Ishikawa (cell line): ENCODE data around the gene PCGF5.

Experiments used
- CEBPB ChIP-seq: IDR thresholded peaks from 2 replicates; pipeline ENCODE4 v1.6.1; 2012
- CREB1 ChIP-seq: IDR thresholded peaks from 2 replicates; pipeline ENCODE4 v1.6.1; 2012; ENCODE audit warnings: low read depth
- EGR1 ChIP-seq: IDR thresholded peaks from 2 replicates; pipeline ENCODE4 v1.6.1; 2012
- EP300 ChIP-seq: IDR thresholded peaks from 2 replicates; pipeline ENCODE4 v1.6.1; 2012; ENCODE audit warnings: borderline replicate concordance
- FOXM1 ChIP-seq: IDR thresholded peaks from 2 replicates; pipeline ENCODE4 v1.6.1; 2012; ENCODE audit warnings: low read depth, borderline replicate concordance
- NFIC ChIP-seq: IDR thresholded peaks from 2 replicates; pipeline ENCODE4 v1.6.1; 2012
- RAD21 ChIP-seq: IDR thresholded peaks from 2 replicates; pipeline ENCODE4 v1.6.1; 2012; ENCODE audit warnings: low read depth
- TAF1 ChIP-seq: IDR thresholded peaks from 2 replicates; pipeline ENCODE4 v1.6.1; 2012; ENCODE audit warnings: low read depth, mild to moderate bottlenecking
- TCF12 ChIP-seq: IDR thresholded peaks from 2 replicates; pipeline ENCODE4 v1.6.1; 2012; ENCODE audit warnings: low read depth
- TEAD4 ChIP-seq: IDR thresholded peaks from 2 replicates; pipeline ENCODE4 v1.6.1; 2012
- YY1 ChIP-seq: IDR thresholded peaks from 2 replicates; pipeline ENCODE4 v1.6.1; 2012; ENCODE audit warnings: low read depth
- ZBTB7A ChIP-seq: IDR thresholded peaks from 2 replicates; pipeline ENCODE4 v1.6.1; 2012; ENCODE audit warnings: low read depth
- TF ChIP-seq, protein P1 (sequence below): IDR thresholded peaks from 2 replicates; pipeline ENCODE4 v1.6.1; 2012; ENCODE audit warnings: low read depth, mild to moderate bottlenecking
- TF ChIP-seq, protein P2 (sequence below): IDR thresholded peaks from 2 replicates; pipeline ENCODE4 v1.6.1; 2012
- TF ChIP-seq, protein P3 (sequence below): IDR thresholded peaks from 2 replicates; pipeline ENCODE4 v1.6.1; 2012

Gene PCGF5

DNA sequence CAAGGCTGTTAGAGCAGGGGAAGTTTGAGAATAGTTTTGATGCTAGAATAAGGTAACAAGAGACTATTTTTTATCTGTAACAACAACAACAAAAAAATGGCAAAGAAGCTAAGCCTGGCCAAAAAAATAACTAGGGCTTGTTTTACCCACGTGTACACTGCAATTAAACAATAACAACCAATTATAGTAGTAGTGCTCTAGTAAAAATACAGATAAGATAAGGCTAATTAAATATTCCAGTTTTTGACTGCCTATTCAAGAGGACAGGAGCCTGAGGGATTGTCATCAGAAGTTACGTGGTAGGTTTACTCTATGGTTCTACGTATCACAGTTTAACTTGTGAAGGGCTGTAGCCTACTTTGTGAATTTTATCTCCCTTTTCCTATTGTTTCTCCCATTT, 29.2 kb downstream of the PCGF5 start:
- no peak for TF ChIP-seq CREB1
- TF ChIP-seq, protein P1, sequence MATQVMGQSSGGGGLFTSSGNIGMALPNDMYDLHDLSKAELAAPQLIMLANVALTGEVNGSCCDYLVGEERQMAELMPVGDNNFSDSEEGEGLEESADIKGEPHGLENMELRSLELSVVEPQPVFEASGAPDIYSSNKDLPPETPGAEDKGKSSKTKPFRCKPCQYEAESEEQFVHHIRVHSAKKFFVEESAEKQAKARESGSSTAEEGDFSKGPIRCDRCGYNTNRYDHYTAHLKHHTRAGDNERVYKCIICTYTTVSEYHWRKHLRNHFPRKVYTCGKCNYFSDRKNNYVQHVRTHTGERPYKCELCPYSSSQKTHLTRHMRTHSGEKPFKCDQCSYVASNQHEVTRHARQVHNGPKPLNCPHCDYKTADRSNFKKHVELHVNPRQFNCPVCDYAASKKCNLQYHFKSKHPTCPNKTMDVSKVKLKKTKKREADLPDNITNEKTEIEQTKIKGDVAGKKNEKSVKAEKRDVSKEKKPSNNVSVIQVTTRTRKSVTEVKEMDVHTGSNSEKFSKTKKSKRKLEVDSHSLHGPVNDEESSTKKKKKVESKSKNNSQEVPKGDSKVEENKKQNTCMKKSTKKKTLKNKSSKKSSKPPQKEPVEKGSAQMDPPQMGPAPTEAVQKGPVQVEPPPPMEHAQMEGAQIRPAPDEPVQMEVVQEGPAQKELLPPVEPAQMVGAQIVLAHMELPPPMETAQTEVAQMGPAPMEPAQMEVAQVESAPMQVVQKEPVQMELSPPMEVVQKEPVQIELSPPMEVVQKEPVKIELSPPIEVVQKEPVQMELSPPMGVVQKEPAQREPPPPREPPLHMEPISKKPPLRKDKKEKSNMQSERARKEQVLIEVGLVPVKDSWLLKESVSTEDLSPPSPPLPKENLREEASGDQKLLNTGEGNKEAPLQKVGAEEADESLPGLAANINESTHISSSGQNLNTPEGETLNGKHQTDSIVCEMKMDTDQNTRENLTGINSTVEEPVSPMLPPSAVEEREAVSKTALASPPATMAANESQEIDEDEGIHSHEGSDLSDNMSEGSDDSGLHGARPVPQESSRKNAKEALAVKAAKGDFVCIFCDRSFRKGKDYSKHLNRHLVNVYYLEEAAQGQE: no peak
- TF ChIP-seq TAF1: no peak
- no peak for TF ChIP-seq NFIC
- TF ChIP-seq, protein P2, sequence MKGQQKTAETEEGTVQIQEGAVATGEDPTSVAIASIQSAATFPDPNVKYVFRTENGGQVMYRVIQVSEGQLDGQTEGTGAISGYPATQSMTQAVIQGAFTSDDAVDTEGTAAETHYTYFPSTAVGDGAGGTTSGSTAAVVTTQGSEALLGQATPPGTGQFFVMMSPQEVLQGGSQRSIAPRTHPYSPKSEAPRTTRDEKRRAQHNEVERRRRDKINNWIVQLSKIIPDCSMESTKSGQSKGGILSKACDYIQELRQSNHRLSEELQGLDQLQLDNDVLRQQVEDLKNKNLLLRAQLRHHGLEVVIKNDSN: no peak
- TF ChIP-seq RAD21: no peak
- no peak for TF ChIP-seq YY1
- TF ChIP-seq TCF12: no peak

DNA sequence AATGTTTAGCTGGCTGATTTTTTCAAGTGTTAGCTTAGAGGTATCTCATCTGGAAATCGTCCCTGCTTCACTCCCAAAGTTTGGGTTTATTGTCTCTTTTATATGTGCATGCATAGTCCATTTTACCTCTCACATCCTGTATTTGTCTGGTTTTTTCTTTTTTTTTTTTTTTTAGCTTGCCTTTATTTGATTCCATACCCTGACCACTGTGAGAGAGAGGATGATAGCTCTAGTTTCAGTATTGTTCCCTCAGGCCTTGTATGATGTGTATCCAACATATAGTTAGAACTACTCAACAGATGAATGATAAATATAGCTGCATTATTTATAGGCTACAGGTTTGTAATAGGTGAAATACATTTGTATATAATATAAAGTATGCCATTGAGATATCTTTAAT, 29.9 kb downstream of the PCGF5 start:
- TF ChIP-seq YY1 (no peak), TEAD4 (no peak), EGR1 (no peak), TCF12 (no peak)

DNA sequence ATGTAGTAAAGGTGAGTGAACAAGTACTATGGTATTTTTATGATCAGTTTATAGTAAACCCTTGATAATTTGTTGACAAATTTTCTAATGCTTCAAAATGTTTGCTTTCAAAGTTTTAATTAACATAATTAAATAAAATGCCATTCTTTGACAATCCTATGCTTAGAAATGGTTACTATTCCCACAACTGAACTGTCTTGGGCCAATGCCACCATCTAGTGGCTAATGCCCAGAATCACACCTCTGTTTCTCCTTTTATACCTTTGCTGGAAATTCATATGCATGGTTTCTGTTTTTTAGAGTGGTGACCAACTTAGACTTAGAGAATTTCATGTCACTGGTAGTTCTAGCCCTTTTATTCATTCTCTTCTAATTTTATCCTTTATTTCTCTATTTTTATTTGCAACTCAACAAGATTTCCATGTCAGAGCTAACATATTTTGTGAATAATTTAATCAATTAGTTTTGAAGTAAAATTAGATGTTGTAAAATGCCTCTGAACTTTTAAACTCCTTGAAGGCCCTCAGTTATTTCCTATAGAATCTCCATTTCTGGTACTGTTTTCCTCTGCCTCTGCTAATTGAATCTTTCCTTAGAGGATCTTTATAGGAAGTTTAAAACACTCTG, 31.1 kb downstream of the PCGF5 start:
- TF ChIP-seq RAD21 (peak; percentile 97), FOXM1 (no peak)

DNA sequence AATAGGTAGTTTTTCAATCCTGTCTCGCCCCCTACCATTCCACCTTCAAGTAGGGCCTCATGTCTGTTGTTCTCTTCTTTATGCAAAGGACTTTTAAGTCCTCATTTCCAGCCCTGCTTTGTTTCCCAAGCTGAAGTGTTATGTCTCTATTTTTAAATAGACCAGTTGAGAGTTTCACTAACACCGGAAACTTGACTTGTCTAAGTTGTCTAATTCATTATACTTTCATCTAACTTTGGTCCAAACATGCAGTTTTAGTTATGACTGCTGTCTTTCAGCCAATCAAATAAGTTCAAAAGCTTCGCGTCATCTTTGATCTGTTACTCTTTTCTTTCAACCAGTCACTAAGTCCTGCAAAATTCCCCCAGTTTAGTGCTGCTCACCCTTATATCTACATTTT, 32.8 kb downstream of the PCGF5 start:
- TF ChIP-seq TCF12 (no peak), RAD21 (no peak), FOXM1 (no peak), EGR1 (no peak)

DNA sequence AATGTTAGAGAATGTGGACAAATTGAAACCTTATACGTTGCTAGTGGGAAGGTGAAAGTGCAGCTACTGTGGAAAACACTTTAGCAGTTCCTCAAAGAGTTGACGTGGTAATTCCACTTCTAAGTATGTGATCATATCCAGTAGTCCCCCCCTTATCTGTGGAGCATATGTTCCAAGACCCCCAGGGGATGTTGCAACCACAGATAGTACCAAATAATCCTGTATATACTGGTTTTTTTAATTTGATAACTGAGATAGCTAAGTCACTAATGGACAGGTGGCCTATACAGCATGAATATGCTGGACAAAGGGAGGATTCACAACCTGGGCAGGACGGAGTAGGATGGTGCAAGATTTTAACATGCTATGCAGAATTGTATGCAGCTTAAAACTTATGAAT, 36.8 kb downstream of the PCGF5 start:
- TF ChIP-seq CEBPB: no peak
- no peak for TF ChIP-seq CREB1
- TF ChIP-seq, protein P1: no peak
- TF ChIP-seq, protein P2: no peak
- no peak for TF ChIP-seq RAD21
- TF ChIP-seq EP300: no peak
- TF ChIP-seq YY1: no peak
- no peak for TF ChIP-seq NFIC
- TF ChIP-seq FOXM1: no peak
- no peak for TF ChIP-seq ZBTB7A
- TF ChIP-seq TEAD4: no peak
- TF ChIP-seq TCF12: no peak
- TF ChIP-seq, protein P3, sequence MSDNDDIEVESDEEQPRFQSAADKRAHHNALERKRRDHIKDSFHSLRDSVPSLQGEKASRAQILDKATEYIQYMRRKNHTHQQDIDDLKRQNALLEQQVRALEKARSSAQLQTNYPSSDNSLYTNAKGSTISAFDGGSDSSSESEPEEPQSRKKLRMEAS: no peak
- no peak for TF ChIP-seq EGR1
- TF ChIP-seq TAF1: no peak

DNA sequence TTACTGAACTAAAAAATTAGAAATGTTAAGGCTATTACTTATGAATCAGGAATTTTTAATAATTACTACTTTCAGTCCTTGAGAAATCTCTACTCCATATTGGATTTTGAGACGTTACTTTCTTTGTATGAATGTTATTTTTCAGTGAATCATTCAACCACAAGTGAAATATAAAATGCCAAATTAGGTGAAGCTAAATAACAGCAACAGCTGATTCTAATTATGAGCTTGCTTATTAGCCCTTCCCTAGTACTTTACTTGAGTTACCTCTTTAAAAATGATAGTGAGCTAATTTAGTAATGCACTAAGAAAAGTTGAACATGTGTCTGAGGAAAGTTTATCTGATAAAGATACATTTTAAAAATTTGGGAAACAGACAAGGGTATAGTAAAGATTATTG, 51.4 kb downstream of the PCGF5 start:
- TF ChIP-seq EP300 (no peak), EGR1 (no peak), ZBTB7A (no peak), TAF1 (no peak), TCF12 (no peak)
- TF ChIP-seq, protein P3: no peak

DNA sequence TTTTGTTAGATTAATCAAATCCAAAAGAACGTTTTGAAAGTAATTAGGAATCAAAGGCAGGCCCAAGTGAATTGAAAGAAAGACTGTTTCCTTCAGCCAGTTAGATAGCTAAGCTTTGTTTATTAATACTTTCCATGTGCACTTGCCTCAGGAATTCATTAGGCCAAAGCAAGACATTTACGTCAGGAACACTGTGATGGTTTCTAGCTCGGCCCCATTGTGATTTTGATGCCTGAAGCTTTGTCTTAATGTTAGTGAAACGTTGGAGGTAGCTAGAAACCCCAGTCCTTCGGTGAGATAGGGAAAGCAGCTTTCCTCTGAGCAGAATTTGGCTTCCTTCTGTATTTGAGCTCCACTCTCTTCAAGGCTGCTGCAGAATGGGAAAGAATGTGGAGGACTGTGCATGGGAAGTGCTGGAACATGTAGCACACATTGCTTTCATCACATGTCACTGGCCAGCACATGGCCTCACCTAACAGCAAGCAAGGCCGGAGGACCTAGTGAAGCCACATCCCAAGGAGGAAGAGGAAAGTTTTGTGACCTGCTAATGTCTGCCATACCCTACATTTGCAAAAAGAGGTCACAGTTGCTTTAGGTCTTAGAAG, 64.1 kb downstream of the PCGF5 start:
- TF ChIP-seq FOXM1: no peak
- no peak for TF ChIP-seq YY1
- TF ChIP-seq CEBPB: no peak
- no peak for TF ChIP-seq EGR1
- no peak for TF ChIP-seq RAD21
- no peak for TF ChIP-seq NFIC
- no peak for TF ChIP-seq ZBTB7A
- TF ChIP-seq TEAD4: no peak
- no peak for TF ChIP-seq EP300
- TF ChIP-seq, protein P1: no peak
- TF ChIP-seq TAF1: no peak
- TF ChIP-seq, protein P2: no peak
- TF ChIP-seq, protein P3: no peak
- TF ChIP-seq TCF12: no peak
- TF ChIP-seq CREB1: no peak
